GM18499 (cell line): ENCODE results near the gene VWC2L.

ENCODE experiments used
- ATAC-seq: cut with Tn5 transposase; IDR thresholded peaks from one replicate; pipeline ENCODE4 v1.9.1; 2021; ENCODE audit warnings: moderate number of reproducible peaks; ENCODE audit not compliant: insufficient read depth, unreplicated experiment

Gene VWC2L

GRCh38 chr2:214533541-214533940 lies 122.7 kb downstream of the VWC2L start:
- no peak for ATAC-seq

GRCh38 chr2:214536625-214537024 lies 125.8 kb downstream of the VWC2L start:
- ATAC-seq: no peak

GRCh38 chr2:214537929-214538328 lies 127.1 kb downstream of the VWC2L start:
- no peak for ATAC-seq

GRCh38 chr2:214542295-214542694 lies 131.4 kb downstream of the VWC2L start:
- ATAC-seq: no peak

GRCh38 chr2:214542866-214543265 lies 132.0 kb downstream of the VWC2L start:
- ATAC-seq: no peak

GRCh38 chr2:214543386-214543955 lies 132.6 kb downstream of the VWC2L start:
- no peak for ATAC-seq

GRCh38 chr2:214545898-214546542 lies 135.2 kb downstream of the VWC2L start:
- ATAC-seq: no peak

- ATAC-seq: no peak
Measured at GRCh38 chr2:214547931-214548330, 137.1 kb downstream of the VWC2L start.

- no peak for ATAC-seq
Measured at GRCh38 chr2:214549946-214550345, 139.1 kb downstream of the VWC2L start.

GRCh38 chr2:214550786-214551185 lies 139.9 kb downstream of the VWC2L start:
- no peak for ATAC-seq

GRCh38 chr2:214557884-214558283 lies 147.0 kb downstream of the VWC2L start:
- no peak for ATAC-seq

GRCh38 chr2:214558341-214558740 lies 147.5 kb downstream of the VWC2L start:
- no peak for ATAC-seq

- ATAC-seq: no peak
Measured at GRCh38 chr2:214560176-214560575, 149.3 kb downstream of the VWC2L start.

GRCh38 chr2:214560618-214561190 lies 149.8 kb downstream of the VWC2L start:
- ATAC-seq: no peak

- no peak for ATAC-seq
Measured at GRCh38 chr2:214565246-214565645, 154.4 kb downstream of the VWC2L start.

GRCh38 chr2:214566457-214566856 lies 155.6 kb downstream of the VWC2L start:
- ATAC-seq: no peak

GRCh38 chr2:214569419-214570035 lies 158.7 kb downstream of the VWC2L start:
- no peak for ATAC-seq

- ATAC-seq: no peak
Measured at GRCh38 chr2:214574084-214574781, 163.4 kb downstream of the VWC2L start.

GRCh38 chr2:214575030-214575429 lies 164.2 kb downstream of the VWC2L start:
- no peak for ATAC-seq

GRCh38 chr2:214575465-214575864 lies 164.6 kb downstream of the VWC2L start:
- ATAC-seq: no peak

- no peak for ATAC-seq
Measured at GRCh38 chr2:214577769-214578168, 166.9 kb downstream of the VWC2L start.
